ENCODE measurements around the gene CCL15. TPM values are rescaled to one million over a fixed set of nuclear protein-coding genes. Genes with fewer than 3 reads are reported as not detected.

Gene CCL15
- total RNA-seq, 6 experiments from 2014 or later, result 11.0 to 19.2 (median 16.2) TPM

DNA sequence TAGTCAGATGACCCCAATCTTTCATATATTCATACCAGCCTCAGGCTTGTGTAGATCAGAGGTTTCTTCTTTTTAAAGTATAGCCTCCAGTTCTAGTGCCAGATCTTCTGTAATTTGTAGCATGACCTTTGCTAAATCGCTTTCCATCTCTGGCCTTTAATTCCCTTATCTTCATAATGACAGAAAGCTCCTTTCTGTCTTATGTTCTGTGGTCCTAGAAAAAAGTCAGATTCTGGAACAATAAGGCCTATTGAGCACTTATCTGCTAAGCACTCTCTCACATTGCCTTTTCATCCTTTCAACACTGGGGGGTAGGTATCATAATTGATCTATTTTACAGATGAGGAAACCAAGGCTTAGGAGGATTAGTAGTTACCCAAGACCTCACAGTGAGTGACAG is 29.3 kb downstream of the CCL15 start:
- Histone ChIP-seq H3K4me3 (no peak overlapping the region), H3K36me3 (no peaks in the 10 kb centered on the region), H3K4me1 (peaks cover 0 to 73% (median 36%) of the 10 kb centered on the region in 4 donors), H3K27me3 (no peaks in the 10 kb centered on the region), H3K27ac (peak overlapping the region in 2 of 3 donors; percentile 19 to 54), H3K9me3 (no peaks in the 10 kb centered on the region)
- intact Hi-C loops (cut with DNase I), result no loop called here
- TF ChIP-seq, protein P1, sequence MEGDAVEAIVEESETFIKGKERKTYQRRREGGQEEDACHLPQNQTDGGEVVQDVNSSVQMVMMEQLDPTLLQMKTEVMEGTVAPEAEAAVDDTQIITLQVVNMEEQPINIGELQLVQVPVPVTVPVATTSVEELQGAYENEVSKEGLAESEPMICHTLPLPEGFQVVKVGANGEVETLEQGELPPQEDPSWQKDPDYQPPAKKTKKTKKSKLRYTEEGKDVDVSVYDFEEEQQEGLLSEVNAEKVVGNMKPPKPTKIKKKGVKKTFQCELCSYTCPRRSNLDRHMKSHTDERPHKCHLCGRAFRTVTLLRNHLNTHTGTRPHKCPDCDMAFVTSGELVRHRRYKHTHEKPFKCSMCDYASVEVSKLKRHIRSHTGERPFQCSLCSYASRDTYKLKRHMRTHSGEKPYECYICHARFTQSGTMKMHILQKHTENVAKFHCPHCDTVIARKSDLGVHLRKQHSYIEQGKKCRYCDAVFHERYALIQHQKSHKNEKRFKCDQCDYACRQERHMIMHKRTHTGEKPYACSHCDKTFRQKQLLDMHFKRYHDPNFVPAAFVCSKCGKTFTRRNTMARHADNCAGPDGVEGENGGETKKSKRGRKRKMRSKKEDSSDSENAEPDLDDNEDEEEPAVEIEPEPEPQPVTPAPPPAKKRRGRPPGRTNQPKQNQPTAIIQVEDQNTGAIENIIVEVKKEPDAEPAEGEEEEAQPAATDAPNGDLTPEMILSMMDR (IDR thresholded peaks at IDR 0.05), result no peak
- TF ChIP-seq POLR2A (IDR thresholded peaks at IDR 0.05), result no peak
- ATAC-seq, result no peak
- DNase-seq, result no peak
- 61% methylated on average over 1 of the region's 1 CpG for WGBS (ENCODE audit: insufficient coverage, low coverage, low lambda C conversion rate, missing lambda C conversion rate)

DNA sequence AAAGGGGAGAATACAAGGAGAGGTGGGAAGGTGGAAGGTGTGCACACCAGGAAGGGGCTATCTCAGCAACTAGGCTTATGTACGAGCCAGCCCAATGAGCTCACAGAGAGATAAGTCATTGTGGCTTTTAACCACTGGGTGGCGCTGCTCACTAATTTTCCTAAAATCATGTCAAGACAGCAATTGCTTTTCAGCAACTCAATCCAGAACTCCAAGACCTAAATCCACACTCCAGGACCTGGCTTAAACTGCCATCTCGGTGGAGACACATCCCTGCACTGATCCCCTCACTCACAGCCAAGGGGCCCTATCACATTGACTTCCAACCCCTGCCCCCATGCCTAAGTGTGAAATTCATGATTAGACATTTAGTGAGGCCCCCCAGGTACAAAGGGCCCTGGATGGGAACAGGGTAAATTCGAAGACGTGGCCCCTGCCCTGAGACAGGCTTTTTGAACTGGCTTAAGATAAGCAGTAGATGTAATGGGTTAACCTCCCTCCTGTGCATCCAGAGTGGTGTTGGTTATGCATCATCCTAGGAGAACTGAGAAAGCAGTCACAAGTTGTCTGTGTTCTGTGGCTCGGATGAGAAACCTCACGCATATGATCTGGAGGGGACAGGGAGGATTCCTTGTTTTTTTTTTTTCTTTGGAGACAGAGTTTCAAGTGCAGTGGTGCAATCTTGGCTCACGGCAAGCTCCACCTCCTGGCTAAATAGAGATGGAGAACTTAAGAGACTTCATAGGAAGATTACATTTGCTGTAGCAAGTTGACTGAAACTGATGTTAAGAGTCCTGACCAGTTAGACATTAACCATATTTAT is 31.6 kb downstream of the CCL15 start:
- H3K4me3 ChIP-seq, result no peak overlapping the region
- no peaks in the 10 kb centered on the region for H3K36me3 ChIP-seq
- intact Hi-C loops (cut with DNase I), result loop anchor here in 1 of 2 donors (5.0 kb wide), 1 partner anchor 178 kb away; no protein-coding TSS in a partner anchor
- WGBS (ENCODE audit: insufficient coverage, low coverage, low lambda C conversion rate, missing lambda C conversion rate), result 9% methylated on average over 8 of the region's 8 CpGs
- peaks cover 0 to 54% (median 26%) of the 10 kb centered on the region in 4 donors for H3K4me1 ChIP-seq
- TF ChIP-seq POLR2A (IDR thresholded peaks at IDR 0.05), result no peak
- TF ChIP-seq, protein P1 (IDR thresholded peaks at IDR 0.05), result peak; percentile 87 to 93 (median 90)
- H3K9me3 ChIP-seq, result no peaks in the 10 kb centered on the region
- DNase-seq (peak in 2 of 3 donors; percentile 65 to 85), ATAC-seq (peak; percentile 56 to 69 (median 60))
- H3K27me3 ChIP-seq, result no peaks in the 10 kb centered on the region
- H3K27ac ChIP-seq, result peak overlapping the region in 1 of 3 donors; percentile 29

DNA sequence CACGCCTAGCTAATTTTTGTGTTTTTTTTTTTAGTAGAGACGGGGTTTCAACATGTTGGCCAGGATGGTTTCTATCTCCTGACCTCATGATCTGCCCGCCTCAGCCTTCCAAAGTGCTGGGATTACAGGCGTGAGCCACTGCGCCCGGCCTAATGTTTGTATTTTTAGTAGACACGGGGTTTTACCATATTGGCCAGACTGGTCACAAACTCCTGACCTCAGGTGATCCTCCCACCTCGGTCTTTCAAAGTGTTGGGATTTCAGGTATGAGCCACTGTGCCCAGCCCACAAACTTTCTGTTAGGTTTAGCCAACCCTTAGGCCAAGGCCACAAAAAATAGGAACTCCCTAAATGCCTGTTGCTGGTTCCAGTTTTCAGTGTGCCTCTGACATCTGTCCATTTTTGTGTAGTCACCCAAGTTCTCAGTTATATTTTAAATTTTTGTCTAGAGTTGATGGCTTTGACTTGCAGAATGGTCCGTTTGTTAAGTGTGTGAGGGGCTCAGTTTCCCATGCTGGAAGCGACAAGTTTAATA is 32.8 kb downstream of the CCL15 start:
- intact Hi-C loops (cut with DNase I), result loop anchor here in 1 of 2 donors (5.0 kb wide), 1 partner anchor 179 kb away; no protein-coding TSS in a partner anchor
- WGBS (ENCODE audit: insufficient coverage, low coverage, low lambda C conversion rate, missing lambda C conversion rate), result 37% methylated on average over 10 of the region's 10 CpGs

DNA sequence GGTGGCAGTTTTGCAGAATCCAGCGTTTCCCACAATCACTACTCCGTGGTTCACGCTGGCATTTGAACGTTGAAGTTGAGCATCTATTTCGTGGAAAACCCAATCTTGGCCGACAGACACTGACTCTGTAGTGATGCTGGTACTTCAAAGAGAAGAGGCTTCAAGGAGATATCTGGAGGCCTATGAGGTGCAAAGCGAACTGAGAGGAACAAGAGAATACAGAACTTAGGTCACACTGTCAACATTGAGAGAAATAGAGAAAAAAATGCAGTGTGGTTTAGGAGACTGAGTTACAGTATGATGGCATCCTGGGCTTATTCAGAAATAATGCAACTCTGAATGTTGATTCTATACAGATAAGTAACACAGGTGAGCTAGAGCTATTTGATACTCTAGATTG is 36.1 kb downstream of the CCL15 start:
- Histone ChIP-seq H3K9me3 (no peaks in the 10 kb centered on the region), H3K27me3 (no peaks in the 10 kb centered on the region), H3K4me1 (peaks cover 0 to 11% (median 7%) of the 10 kb centered on the region in 4 donors), H3K27ac (no peak overlapping the region), H3K36me3 (no peaks in the 10 kb centered on the region), H3K4me3 (no peak overlapping the region)
- no peak for TF ChIP-seq POLR2A (IDR thresholded peaks at IDR 0.05)
- TF ChIP-seq, protein P1 (IDR thresholded peaks at IDR 0.05), result no peak
- ATAC-seq, result no peak
- no peak for DNase-seq
- intact Hi-C loops (cut with DNase I), result loop anchor here in 1 of 2 donors (5.0 kb wide), 1 partner anchor 182 kb away; no protein-coding TSS in a partner anchor
- 88% methylated on average over 7 of the region's 7 CpGs for WGBS (ENCODE audit: insufficient coverage, low coverage, low lambda C conversion rate, missing lambda C conversion rate)

More for the DNA sequence above, 32.8 kb downstream of the CCL15 start:
- DNase-seq (no peak), ATAC-seq (no peak)
- Histone ChIP-seq H3K4me1 (peaks cover 0 to 42% (median 20%) of the 10 kb centered on the region in 4 donors), H3K27me3 (no peaks in the 10 kb centered on the region), H3K36me3 (no peaks in the 10 kb centered on the region), H3K27ac (no peak overlapping the region), H3K4me3 (no peak overlapping the region), H3K9me3 (no peaks in the 10 kb centered on the region)
- TF ChIP-seq, protein P1 (IDR thresholded peaks at IDR 0.05), result no peak
- no peak for TF ChIP-seq POLR2A (IDR thresholded peaks at IDR 0.05)
